ENCODE measurements around the gene LRRK2. TPM values are rescaled to one million over a fixed set of nuclear protein-coding genes. Genes with fewer than 3 reads are reported as not detected.

The LRRK2 gene
- total RNA-seq, 4 donors from 2014 or later = 9.0 to 55.6 (median 15.4) TPM

GRCh38 chr12:40342010-40342409 is 117.2 kb downstream of the LRRK2 start:
- no peak for ATAC-seq (ENCODE audit: low FRiP score)
- no peak for DNase-seq (ENCODE audit: low spot score)

GRCh38 chr12:40343124-40343523 is 118.3 kb downstream of the LRRK2 start:
- ATAC-seq (ENCODE audit: low FRiP score) (no peak), DNase-seq (ENCODE audit: low spot score) (no peak)
- TF ChIP-seq CTCF (IDR thresholded peaks at IDR 0.05) = no peak

More at GRCh38 chr12:40342010-40342409, 117.2 kb downstream of the LRRK2 start:
- TF ChIP-seq CTCF (IDR thresholded peaks at IDR 0.05) = no peak

- no peak for TF ChIP-seq CTCF (IDR thresholded peaks at IDR 0.05)
- ATAC-seq (ENCODE audit: low FRiP score) (no peak), DNase-seq (ENCODE audit: low spot score) (no peak)
Measured at GRCh38 chr12:40344312-40344711, 119.5 kb downstream of the LRRK2 start.

- TF ChIP-seq CTCF (IDR thresholded peaks at IDR 0.05) = no peak
- ATAC-seq (ENCODE audit: low FRiP score) (no peak), DNase-seq (ENCODE audit: low spot score) (no peak)
Measured at GRCh38 chr12:40351976-40352375, 127.2 kb downstream of the LRRK2 start.

GRCh38 chr12:40375076-40375475 is 150.3 kb downstream of the LRRK2 start:
- TF ChIP-seq CTCF (IDR thresholded peaks at IDR 0.05) = no peak
- ATAC-seq (ENCODE audit: low FRiP score) (no peak), DNase-seq (ENCODE audit: low spot score) (no peak)

- no peak for TF ChIP-seq CTCF (IDR thresholded peaks at IDR 0.05)
- no peak for DNase-seq (ENCODE audit: low spot score)
- ATAC-seq (ENCODE audit: low FRiP score) = no peak
Measured at GRCh38 chr12:40376533-40377267, 151.9 kb downstream of the LRRK2 start.

- TF ChIP-seq CTCF (IDR thresholded peaks at IDR 0.05) = no peak
- DNase-seq (ENCODE audit: low spot score) (no peak), ATAC-seq (ENCODE audit: low FRiP score) (no peak)
Measured at GRCh38 chr12:40378691-40379090, 153.9 kb downstream of the LRRK2 start.
